Neuronal stem cell (in vitro differentiated cells): ENCODE data around the gene COG6.

Source experiments
- DNase-seq: peaks from one replicate; pipeline ENCODE4 v3.0.0-alpha.2; 2013; ENCODE audit warnings: low spot score
- H2AFZ ChIP-seq: one replicate; pipeline ENCODE4 v1.6.1; 2013; ENCODE audit warnings: mild to moderate bottlenecking, low read length, inconsistent platforms
- H2AK5ac ChIP-seq: 2 replicates; pipeline ENCODE4 v1.6.1; 2013; ENCODE audit warnings: low read depth, mild to moderate bottlenecking, inconsistent platforms, low read length, moderate library complexity, mixed read lengths
- H2BK120ac ChIP-seq: 2 replicates; pipeline ENCODE4 v1.6.1; 2013; ENCODE audit warnings: low read depth, mild to moderate bottlenecking, inconsistent platforms, low read length, moderate library complexity, mixed read lengths
- H2BK12ac ChIP-seq: one replicate; pipeline ENCODE4 v1.6.1; 2013; ENCODE audit warnings: low read length, inconsistent platforms
- H2BK15ac ChIP-seq: 2 replicates; pipeline ENCODE4 v1.6.1; 2013; ENCODE audit warnings: mild to moderate bottlenecking, low read length, inconsistent platforms, mixed read lengths
- H2BK5ac ChIP-seq: one replicate; pipeline ENCODE4 v1.6.1; 2013; ENCODE audit warnings: inconsistent platforms, mild to moderate bottlenecking, low read length, moderate library complexity
- H3K14ac ChIP-seq: one replicate; pipeline ENCODE4 v1.6.1; 2013; ENCODE audit warnings: low read length, inconsistent platforms
- H3K18ac ChIP-seq: 2 replicates; pipeline ENCODE4 v1.6.1; 2013; ENCODE audit warnings: low read length, inconsistent platforms
- H3K23ac ChIP-seq: 2 replicates; pipeline ENCODE4 v1.6.1; 2013; ENCODE audit warnings: low read depth, mild to moderate bottlenecking, mixed read lengths, low read length, inconsistent platforms; ENCODE audit not compliant: poor library complexity
- H3K27ac ChIP-seq: replicated peaks from 3 replicates; pipeline ENCODE4 v1.5.1; 2013; ENCODE audit warnings: low read length, inconsistent platforms
- H3K27me3 ChIP-seq, 3 experiments: 2 replicates each; pipeline ENCODE4 v1.6.1; 2013; ENCODE audit warnings: low read length in 3 of 3, mild to moderate bottlenecking in 2 of 3, inconsistent platforms in 1 of 3, low read depth in 1 of 3, mixed read lengths in 1 of 3, moderate library complexity in 1 of 3; ENCODE audit not compliant: control insufficient read depth in 3 of 3, insufficient read depth in 3 of 3
- H3K36me3 ChIP-seq, 2 donors: replicated peaks in 1 of 2; 2 replicates each; pipeline ENCODE4 v1.6.1; 2013; ENCODE audit warnings: low read length in 2 of 2; ENCODE audit not compliant: control insufficient read depth in 2 of 2, insufficient read depth in 2 of 2
- H3K4ac ChIP-seq: 2 replicates; pipeline ENCODE4 v1.6.1; 2013; ENCODE audit warnings: inconsistent platforms, mild to moderate bottlenecking, low read length, moderate library complexity
- H3K4me1 ChIP-seq, 2 donors: 1 replicate in 1 of 2; 2 replicates in 1 of 2; pipeline ENCODE4 v1.6.1; 2013; ENCODE audit warnings: low read length in 2 of 2, low read depth in 1 of 2; ENCODE audit not compliant: control insufficient read depth in 2 of 2, insufficient read depth in 1 of 2
- H3K4me2 ChIP-seq: one replicate; pipeline ENCODE4 v1.6.1; 2013; ENCODE audit warnings: mild to moderate bottlenecking, low read length, inconsistent platforms; ENCODE audit not compliant: insufficient read depth, poor library complexity, severe bottlenecking
- H3K4me3 ChIP-seq, 2 donors: 2 replicates each; pipeline ENCODE4 v1.5.1; 2013; ENCODE audit warnings: low read length in 2 of 2, mild to moderate bottlenecking in 2 of 2, inconsistent platforms in 1 of 2, moderate library complexity in 1 of 2
- H3K79me1 ChIP-seq: one replicate; pipeline ENCODE4 v1.6.1; 2013; ENCODE audit warnings: low read depth, mild to moderate bottlenecking, inconsistent platforms, low read length, moderate library complexity
- H3K9ac ChIP-seq: one replicate; pipeline ENCODE4 v1.6.1; 2013; ENCODE audit warnings: mild to moderate bottlenecking, low read depth, low read length, inconsistent platforms; ENCODE audit not compliant: poor library complexity
- H3K9me3 ChIP-seq, 2 donors: replicated peaks in 1 of 2; 2 replicates each; pipeline versions ENCODE3 to v1.6.1; 2013; ENCODE audit warnings: low read length in 2 of 2, mild to moderate bottlenecking in 2 of 2, inconsistent platforms in 1 of 2, low read depth in 1 of 2, mixed read lengths in 1 of 2, moderate library complexity in 1 of 2; ENCODE audit not compliant: control insufficient read depth in 2 of 2, insufficient read depth in 1 of 2
- H4K8ac ChIP-seq: one replicate; pipeline ENCODE4 v1.6.1; 2013; ENCODE audit warnings: low read depth, mild to moderate bottlenecking, inconsistent platforms, low read length, moderate library complexity
- H4K91ac ChIP-seq: one replicate; pipeline ENCODE4 v1.6.1; 2013; ENCODE audit warnings: low read length, low read depth, mild to moderate bottlenecking, inconsistent platforms; ENCODE audit not compliant: poor library complexity
- WGBS, 2 donors: extraction: QIAGEN DNeasy Blood & Tissue Kit; methylation state at CpG; one replicate each; pipeline ENCODE4 v1.1.7; 2013; ENCODE audit warnings: missing lambda C conversion rate in 2 of 2, mixed read lengths in 1 of 2; ENCODE audit not compliant: insufficient read length in 2 of 2, insufficient replicate concordance in 1 of 2; ENCODE audit errors: extremely low coverage in 2 of 2; 5-methylcytosine and 5-hydroxymethylcytosine counted together

Gene COG6

GRCh38 chr13:39684531-39685137 lies 29.2 kb downstream of the COG6 start:
- H3K79me1 ChIP-seq: no peaks in the 10 kb centered on the region
- no peak overlapping the region for H2BK12ac ChIP-seq
- no peak overlapping the region for H3K4ac ChIP-seq
- H3K4me2 ChIP-seq: no peak overlapping the region
- no peak overlapping the region for H2BK5ac ChIP-seq
- H2AK5ac ChIP-seq: no peak overlapping the region
- H3K4me1 ChIP-seq: no peaks in the 10 kb centered on the region
- H3K4me3 ChIP-seq: no peak overlapping the region
- H3K18ac ChIP-seq: no peak overlapping the region
- no peak overlapping the region for H2BK120ac ChIP-seq
- H4K91ac ChIP-seq: no peak overlapping the region
- H2BK15ac ChIP-seq: no peak overlapping the region
- H3K36me3 ChIP-seq: peaks cover 6 to 47% of the 10 kb centered on the region in 2 donors
- H4K8ac ChIP-seq: no peak overlapping the region
- no peak overlapping the region for H3K14ac ChIP-seq
- H2AFZ ChIP-seq: no peak overlapping the region
- H3K9ac ChIP-seq: no peak overlapping the region
- H3K23ac ChIP-seq: no peak overlapping the region
- no peak overlapping the region for H3K27ac ChIP-seq
- H3K9me3 ChIP-seq: peaks cover 2 to 9% of the 10 kb centered on the region in 2 donors
- H3K27me3 ChIP-seq: no peaks in the 10 kb centered on the region
- DNase-seq: peak; percentile 5
- WGBS, 2 donors: no CpG with 5 or more reads among the region's 3 CpGs

DNA sequence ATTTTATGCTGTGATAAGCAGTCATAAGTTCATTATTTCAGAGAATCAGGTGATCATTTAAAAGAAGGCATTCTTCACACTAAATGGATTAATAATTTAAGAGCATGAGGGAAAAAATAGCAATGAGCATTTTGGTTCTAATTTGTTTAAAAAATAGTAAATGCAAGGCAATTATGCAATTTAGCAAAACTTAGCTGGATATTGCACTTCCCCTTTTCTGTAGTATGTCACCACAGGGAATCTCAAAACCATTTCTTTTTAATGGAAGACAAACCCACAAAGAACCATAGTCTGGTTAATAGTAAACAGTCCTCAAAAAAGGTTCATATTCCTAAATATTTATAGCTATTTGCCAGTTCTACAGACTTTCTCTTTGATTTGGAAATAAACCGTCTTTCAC lies 30.2 kb downstream of the COG6 start:
- H3K23ac ChIP-seq: no peak overlapping the region
- H3K4me2 ChIP-seq: no peak overlapping the region
- no peak overlapping the region for H3K14ac ChIP-seq
- no peak overlapping the region for H3K4me3 ChIP-seq
- no peak overlapping the region for H2AK5ac ChIP-seq
- no peak overlapping the region for H2BK120ac ChIP-seq
- peaks cover 3 to 37% of the 10 kb centered on the region in 2 donors for H3K36me3 ChIP-seq
- H4K91ac ChIP-seq: no peak overlapping the region
- DNase-seq: no peak
- H3K79me1 ChIP-seq: no peaks in the 10 kb centered on the region
- no peak overlapping the region for H3K9ac ChIP-seq
- H2BK15ac ChIP-seq: no peak overlapping the region
- no peak overlapping the region for H2BK12ac ChIP-seq
- no peak overlapping the region for H2AFZ ChIP-seq
- no peak overlapping the region for H2BK5ac ChIP-seq
- H3K27me3 ChIP-seq: no peaks in the 10 kb centered on the region
- H3K9me3 ChIP-seq: peaks cover 0 to 3% of the 10 kb centered on the region in 2 donors
- no peak overlapping the region for H3K4ac ChIP-seq
- no CpG with 5 or more reads among the region's 1 CpG for WGBS, 2 donors
- no peak overlapping the region for H3K27ac ChIP-seq
- no peak overlapping the region for H3K18ac ChIP-seq
- no peaks in the 10 kb centered on the region for H3K4me1 ChIP-seq
- H4K8ac ChIP-seq: no peak overlapping the region

DNA sequence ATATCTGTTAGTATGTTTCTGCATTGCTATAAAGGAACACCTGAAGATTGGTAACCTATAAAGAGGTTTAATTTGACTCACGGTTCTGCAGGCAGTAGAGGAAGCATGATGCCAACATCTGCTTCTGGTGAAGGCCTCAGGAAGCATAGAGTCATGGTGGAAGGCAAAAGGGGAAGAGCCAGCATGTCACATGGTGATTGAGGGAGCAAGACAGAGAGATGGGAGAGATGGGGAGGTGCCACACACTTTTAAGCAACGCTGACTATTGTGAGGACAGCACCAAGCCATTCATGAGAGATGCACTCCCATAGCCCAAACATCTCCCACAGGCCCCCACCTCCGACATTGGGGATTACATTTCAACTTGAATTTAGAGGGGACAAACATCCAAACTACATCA lies 32.8 kb downstream of the COG6 start:
- Histone ChIP-seq H4K8ac (no peak overlapping the region), H2BK120ac (no peak overlapping the region), H3K4ac (no peak overlapping the region), H3K9me3 (no peaks in the 10 kb centered on the region), H3K14ac (no peak overlapping the region), H4K91ac (no peak overlapping the region), H3K27me3 (no peaks in the 10 kb centered on the region), H3K23ac (no peak overlapping the region), H3K27ac (no peak overlapping the region), H3K4me1 (no peaks in the 10 kb centered on the region), H3K4me2 (no peak overlapping the region), H3K79me1 (no peaks in the 10 kb centered on the region), H2BK15ac (no peak overlapping the region), H2BK5ac (no peak overlapping the region), H3K18ac (no peak overlapping the region), H3K4me3 (no peak overlapping the region), H2AFZ (no peak overlapping the region), H2BK12ac (no peak overlapping the region), H3K36me3 (peaks cover 3 to 12% of the 10 kb centered on the region in 2 donors), H3K9ac (no peak overlapping the region), H2AK5ac (no peak overlapping the region)
- no peak for DNase-seq
- whole genome bisulfite sequencing, 2 donors: no CpG with 5 or more reads among the region's 3 CpGs

DNA sequence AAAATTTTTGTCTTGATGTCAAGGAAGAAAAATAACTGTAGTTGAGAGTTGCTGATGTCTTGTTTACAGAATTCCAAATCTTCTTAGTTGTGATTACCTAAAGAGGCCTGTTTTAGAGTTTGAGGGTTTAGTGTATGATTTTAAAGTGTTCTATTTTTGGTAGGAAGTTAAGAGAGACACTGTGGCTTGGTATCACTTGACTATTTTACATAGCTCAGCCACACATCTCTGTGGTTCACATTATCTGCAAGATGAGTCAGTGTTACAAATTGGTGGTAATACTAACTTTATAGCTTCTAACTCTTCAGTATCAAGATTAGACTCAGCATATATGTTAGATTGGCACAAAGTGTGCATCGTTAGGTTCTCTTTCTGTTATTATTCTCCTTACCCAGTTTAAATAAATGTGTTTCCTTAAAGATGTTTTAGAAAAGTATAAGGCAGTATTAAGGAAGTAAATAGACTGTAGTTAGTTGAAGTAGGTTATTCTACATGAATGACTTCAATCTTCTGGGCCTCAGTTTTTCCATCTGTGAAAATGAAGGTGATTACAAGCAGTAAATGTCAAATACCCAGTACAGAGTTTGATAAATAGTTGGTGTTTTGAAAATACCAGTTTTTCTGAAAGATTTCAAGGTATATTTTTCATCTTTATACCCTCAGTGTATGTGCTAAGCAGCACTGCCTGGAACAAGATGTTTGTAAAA lies 33.4 kb downstream of the COG6 start:
- Histone ChIP-seq H2BK12ac (no peak overlapping the region), H3K36me3 (peaks cover 3 to 12% of the 10 kb centered on the region in 2 donors), H3K27ac (no peak overlapping the region), H4K8ac (no peak overlapping the region), H2AFZ (no peak overlapping the region), H3K18ac (no peak overlapping the region), H4K91ac (no peak overlapping the region), H3K79me1 (no peaks in the 10 kb centered on the region), H3K4ac (no peak overlapping the region), H3K9ac (no peak overlapping the region), H2AK5ac (no peak overlapping the region), H3K27me3 (no peaks in the 10 kb centered on the region), H2BK120ac (no peak overlapping the region), H3K23ac (no peak overlapping the region), H2BK5ac (no peak overlapping the region), H3K4me3 (no peak overlapping the region), H2BK15ac (no peak overlapping the region), H3K4me2 (no peak overlapping the region), H3K9me3 (no peaks in the 10 kb centered on the region), H3K14ac (no peak overlapping the region), H3K4me1 (no peaks in the 10 kb centered on the region)
- WGBS, 2 donors: no CpG with 5 or more reads among the region's 1 CpG
- DNase-seq: no peak
